Thoracic aorta (tissue), 2 donors: ENCODE results near the gene COPA. TPM values are rescaled to one million over a fixed set of nuclear protein-coding genes. Genes with fewer than 3 reads are reported as not detected.

Source experiments
- ATAC-seq: fragments of 150-250 bp; one replicate; pipeline ENCODE4 v1.8.0; 2017; ENCODE audit warnings: low read depth; ENCODE audit not compliant: insufficient number of reproducible peaks, low FRiP score
- DNase-seq: peaks from one replicate; pipeline ENCODE4 v3.0.0-alpha.2; 2020; ENCODE audit warnings: low spot score
- H3K27ac ChIP-seq, 2 donors: fragments of 200-600 bp; sonication (generic); 1 replicate in 1 of 2; 2 replicates in 1 of 2; pipeline ENCODE4 v1.5.1; 2016; ENCODE audit warnings: mild to moderate bottlenecking in 2 of 2, moderate library complexity in 2 of 2
- H3K27me3 ChIP-seq: fragments of 200-600 bp; sonication (generic); replicated peaks from 2 replicates; pipeline ENCODE4 v1.6.0; 2016; ENCODE audit warnings: mild to moderate bottlenecking; ENCODE audit not compliant: insufficient read depth
- H3K36me3 ChIP-seq: fragments of 200-600 bp; sonication (generic); one replicate; pipeline ENCODE4 v1.5.1; 2016
- H3K4me1 ChIP-seq, 2 donors: fragments of 200-600 bp; sonication (generic); 1 replicate in 1 of 2; 2 replicates in 1 of 2; pipeline versions ENCODE4 v1.5.1 to v1.6.0; 2016; ENCODE audit warnings: low read depth in 2 of 2, mild to moderate bottlenecking in 1 of 2; ENCODE audit not compliant: control insufficient read depth in 1 of 2
- H3K4me3 ChIP-seq: fragments of 200-600 bp; sonication (generic); 2 replicates; pipeline ENCODE4 v1.5.1; 2016; ENCODE audit warnings: mild to moderate bottlenecking
- H3K9me3 ChIP-seq: fragments of 200-600 bp; sonication (generic); 2 replicates; pipeline ENCODE4 v1.5.1; 2016
- CTCF ChIP-seq: fragments of 200-600 bp; sonication (generic); IDR thresholded peaks from one replicate; pipeline ENCODE4 v1.5.1; 2019; ENCODE audit warnings: antibody characterized with exemption
- total RNA-seq, 2 donors: library from RNA; depleted of rRNA; stranded (reverse); fragments of >200 nt; gene quantifications; one replicate each; pipeline versions ENCODE4 v1.1.0 to v1.2.3, GENCODE V29; 2016

Gene COPA
- total RNA-seq, 2 donors from 2014 or later, result 114 to 162 TPM

- no peaks in the 10 kb centered on the region for H3K27me3 ChIP-seq
- no peaks in the 10 kb centered on the region for H3K9me3 ChIP-seq
- DNase-seq, result no peak
- no peaks in the 10 kb centered on the region for H3K36me3 ChIP-seq
- H3K27ac ChIP-seq, result no peak overlapping the region
- ATAC-seq, result no peak
- TF ChIP-seq CTCF, result no peak
- no peaks in the 10 kb centered on the region for H3K4me1 ChIP-seq
- H3K4me3 ChIP-seq, result no peak overlapping the region
Measured at GRCh38 chr1:160370561-160371345, 27.7 kb upstream of the COPA start.

- H3K9me3 ChIP-seq, result no peaks in the 10 kb centered on the region
- no peak for ATAC-seq
- H3K36me3 ChIP-seq, result no peaks in the 10 kb centered on the region
- DNase-seq, result no peak
- H3K27me3 ChIP-seq, result no peaks in the 10 kb centered on the region
- TF ChIP-seq CTCF, result no peak
- no peak overlapping the region for H3K4me3 ChIP-seq
- H3K27ac ChIP-seq, result no peak overlapping the region
- no peaks in the 10 kb centered on the region for H3K4me1 ChIP-seq
Measured at GRCh38 chr1:160369087-160369486, 26.0 kb upstream of the COPA start.

- Histone ChIP-seq H3K4me1 (no peaks in the 10 kb centered on the region), H3K4me3 (no peak overlapping the region), H3K27me3 (no peaks in the 10 kb centered on the region), H3K27ac (no peak overlapping the region), H3K9me3 (no peaks in the 10 kb centered on the region), H3K36me3 (no peaks in the 10 kb centered on the region)
- no peak for TF ChIP-seq CTCF
- no peak for DNase-seq
- no peak for ATAC-seq
Measured at GRCh38 chr1:160367934-160368923, 25.2 kb upstream of the COPA start.

- no peaks in the 10 kb centered on the region for H3K27me3 ChIP-seq
- ATAC-seq (no peak), DNase-seq (no peak)
- H3K4me3 ChIP-seq, result no peak overlapping the region
- no peaks in the 10 kb centered on the region for H3K9me3 ChIP-seq
- H3K4me1 ChIP-seq, result no peaks in the 10 kb centered on the region
- no peak overlapping the region for H3K27ac ChIP-seq
- TF ChIP-seq CTCF, result no peak
- no peaks in the 10 kb centered on the region for H3K36me3 ChIP-seq
Measured at GRCh38 chr1:160367516-160367900, 24.5 kb upstream of the COPA start.
